PC-3 (cell line): ENCODE measurements around the gene CFAP47.

Source experiments
- EZH2 ChIP-seq: fragments of 300-600 bp; sonication (generic); IDR thresholded peaks from one replicate; pipeline ENCODE4 v1.6.1; 2017; ENCODE audit warnings: antibody characterized with exemption, mild to moderate bottlenecking, low read length; ENCODE audit not compliant: unreplicated experiment
- TF ChIP-seq, protein P1 (sequence below): fragments of 300-600 bp; sonication (generic); conservative IDR thresholded peaks from 2 replicates; pipeline ENCODE4 v1.5.1; 2017; ENCODE audit warnings: antibody characterized with exemption, low read depth, mild to moderate bottlenecking, low read length

DNA sequence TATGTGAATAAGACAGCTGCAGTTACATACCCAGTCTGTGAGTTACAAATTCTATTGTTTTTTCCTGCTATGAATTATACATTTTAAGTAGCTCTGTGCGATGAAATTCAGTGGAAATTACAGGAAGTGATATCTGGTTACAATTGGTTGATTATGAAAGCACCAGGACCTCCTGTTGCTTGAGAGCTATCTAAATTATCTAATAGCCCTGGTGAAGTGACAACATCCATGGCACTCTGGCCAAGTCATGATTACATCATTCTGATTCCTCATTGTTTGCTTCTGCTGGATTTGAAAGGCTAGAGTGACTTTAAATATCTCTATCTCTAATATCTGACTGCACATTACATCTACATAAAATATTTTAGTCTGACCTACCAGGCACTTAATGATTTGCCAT is 515.0 kb downstream of the CFAP47 start:
- TF ChIP-seq, protein P1, sequence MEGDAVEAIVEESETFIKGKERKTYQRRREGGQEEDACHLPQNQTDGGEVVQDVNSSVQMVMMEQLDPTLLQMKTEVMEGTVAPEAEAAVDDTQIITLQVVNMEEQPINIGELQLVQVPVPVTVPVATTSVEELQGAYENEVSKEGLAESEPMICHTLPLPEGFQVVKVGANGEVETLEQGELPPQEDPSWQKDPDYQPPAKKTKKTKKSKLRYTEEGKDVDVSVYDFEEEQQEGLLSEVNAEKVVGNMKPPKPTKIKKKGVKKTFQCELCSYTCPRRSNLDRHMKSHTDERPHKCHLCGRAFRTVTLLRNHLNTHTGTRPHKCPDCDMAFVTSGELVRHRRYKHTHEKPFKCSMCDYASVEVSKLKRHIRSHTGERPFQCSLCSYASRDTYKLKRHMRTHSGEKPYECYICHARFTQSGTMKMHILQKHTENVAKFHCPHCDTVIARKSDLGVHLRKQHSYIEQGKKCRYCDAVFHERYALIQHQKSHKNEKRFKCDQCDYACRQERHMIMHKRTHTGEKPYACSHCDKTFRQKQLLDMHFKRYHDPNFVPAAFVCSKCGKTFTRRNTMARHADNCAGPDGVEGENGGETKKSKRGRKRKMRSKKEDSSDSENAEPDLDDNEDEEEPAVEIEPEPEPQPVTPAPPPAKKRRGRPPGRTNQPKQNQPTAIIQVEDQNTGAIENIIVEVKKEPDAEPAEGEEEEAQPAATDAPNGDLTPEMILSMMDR: no peak
- no peak for TF ChIP-seq EZH2
